Common myeloid progenitor, CD34-positive (primary cell): ENCODE results near the gene HOXA6.

ENCODE experiments used
- CTCF ChIA-PET: fragments of 350-600 bp; sonication (Branson Sonifier 250); formaldehyde crosslinking; loops from one replicate; lab custom pipeline; 2021; ENCODE audit warnings: antibody characterized with exemption; lab: Charles Lee
- POLR2A ChIA-PET: fragments of 350-600 bp; sonication (Branson Sonifier 250); formaldehyde crosslinking; loops from one replicate; lab custom pipeline; 2021; ENCODE audit warnings: antibody characterized with exemption; lab: Charles Lee
- DNase-seq, 3 donors: peaks; one replicate each; pipeline versions ENCODE4 v3.0.0 to v3.0.0-alpha.2; 2013
- H3K27ac ChIP-seq, 2 experiments: 1 replicate in 1 of 2; 2 replicates in 1 of 2; pipeline ENCODE4 v1.7.0; 2013; ENCODE audit warnings: inconsistent platforms in 2 of 2, low read length in 2 of 2, mild to moderate bottlenecking in 2 of 2, low read depth in 1 of 2, moderate library complexity in 1 of 2; ENCODE audit not compliant: severe bottlenecking in 2 of 2, insufficient read depth in 1 of 2, poor library complexity in 1 of 2
- H3K27me3 ChIP-seq, 5 experiments: replicated peaks in 2 of 5; 1 replicate in 3 of 5; 2 replicates in 2 of 5; pipeline versions ENCODE4 v1.6.1 to v1.7.0; 2013; ENCODE audit warnings: low read length in 4 of 5, mild to moderate bottlenecking in 2 of 5, moderate library complexity in 2 of 5, inconsistent platforms in 1 of 5; ENCODE audit not compliant: insufficient read depth in 5 of 5, control insufficient read depth in 4 of 5
- H3K36me3 ChIP-seq, 4 experiments: 1 replicate in 2 of 4; 2 replicates in 2 of 4; pipeline versions ENCODE4 v1.6.1 to v1.7.0; 2013; ENCODE audit warnings: low read length in 3 of 4, control low read depth in 1 of 4, mild to moderate bottlenecking in 1 of 4; ENCODE audit not compliant: control insufficient read depth in 4 of 4, insufficient read depth in 4 of 4
- H3K4me1 ChIP-seq, 4 experiments: 1 replicate in 3 of 4; 2 replicates in 1 of 4; pipeline versions ENCODE4 v1.6.1 to v1.7.1; 2013; ENCODE audit warnings: low read length in 3 of 4, mild to moderate bottlenecking in 3 of 4, control low read depth in 1 of 4, inconsistent platforms in 1 of 4, moderate library complexity in 1 of 4; ENCODE audit not compliant: control insufficient read depth in 4 of 4, insufficient read depth in 4 of 4; ENCODE audit errors: control extremely low read depth in 1 of 4
- H3K4me3 ChIP-seq, 7 experiments: 1 replicate in 4 of 7; 2 replicates in 3 of 7; pipeline versions ENCODE4 v1.5.1 to v1.7.0; 2013; ENCODE audit warnings: mild to moderate bottlenecking in 7 of 7, low read length in 6 of 7, moderate library complexity in 6 of 7, inconsistent platforms in 2 of 7, low read depth in 2 of 7, control low read depth in 1 of 7; ENCODE audit not compliant: insufficient read depth in 4 of 7, control insufficient read depth in 1 of 7; ENCODE audit errors: extremely low read depth in 1 of 7
- H3K9me3 ChIP-seq, 5 experiments: 1 replicate in 4 of 5; 2 replicates in 1 of 5; pipeline versions ENCODE4 v1.6.1 to v1.7.1; 2013; ENCODE audit warnings: low read length in 4 of 5, mild to moderate bottlenecking in 2 of 5, inconsistent platforms in 1 of 5, low read depth in 1 of 5, moderate library complexity in 1 of 5; ENCODE audit not compliant: control insufficient read depth in 4 of 5, insufficient read depth in 2 of 5; ENCODE audit errors: control extremely low read depth in 1 of 5
- WGBS: methylation state at CpG from one replicate; pipeline ENCODE4 v1.1.5; 2013; ENCODE audit not compliant: insufficient coverage; 5-methylcytosine and 5-hydroxymethylcytosine counted together

Gene HOXA6

DNA sequence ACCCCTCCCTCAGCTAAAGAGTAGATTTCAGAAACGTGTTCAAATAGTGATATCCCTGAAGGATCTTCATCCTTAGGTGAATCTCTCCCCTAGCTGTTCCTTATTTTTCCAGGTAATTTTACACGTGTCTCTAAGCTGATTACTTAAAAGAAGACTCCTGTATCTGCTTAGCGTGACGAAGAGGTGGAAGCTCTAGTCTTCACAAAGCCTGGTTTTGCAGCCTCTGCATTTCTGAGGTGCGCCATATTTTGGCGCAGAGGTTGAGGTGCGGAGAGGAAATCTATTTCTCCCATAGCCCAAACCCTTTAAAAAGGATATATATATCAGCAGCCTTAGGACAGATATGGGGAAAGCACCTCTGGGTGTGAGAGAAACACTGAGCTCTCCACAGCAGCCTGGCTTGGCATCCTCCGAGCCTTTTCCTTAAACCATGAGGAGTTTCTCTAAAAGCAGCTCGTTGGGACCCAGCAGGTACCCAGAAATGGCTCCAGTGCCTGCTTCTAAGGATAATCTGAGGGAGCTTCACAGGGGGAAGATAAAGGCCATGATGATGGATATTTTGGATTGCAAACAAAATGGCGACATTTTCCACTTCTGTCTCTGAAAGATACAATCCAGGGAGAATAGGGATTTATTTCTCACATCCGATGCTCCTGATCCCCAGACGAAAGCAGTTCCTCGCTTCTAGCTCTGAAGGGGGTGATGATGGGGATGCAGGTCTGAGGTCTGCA lies 42.1 kb downstream of the HOXA6 start:
- WGBS: 94% methylated on average over 5 of the region's 13 CpGs
- H3K36me3 ChIP-seq: peaks cover 2 to 51% (median 25%) of the 10 kb centered on the region in 4 experiments
- CTCF ChIA-PET: interaction anchor here (0.6 to 2.4 kb wide), 5 partner anchors 9 to 250 kb away, joined by 3 to 10 read pairs (median 5); partner anchors contain the start of gene HOXA1
- POLR2A ChIA-PET: interaction anchor here (1.2 kb wide), 1 partner anchor 11 kb away, joined by 3 read pairs; no protein-coding TSS in a partner anchor
- no peak overlapping the region for H3K4me3 ChIP-seq
- H3K27ac ChIP-seq: no peak overlapping the region
- H3K9me3 ChIP-seq: no peaks in the 10 kb centered on the region
- peaks cover 0 to 19% (median 12%) of the 10 kb centered on the region in 4 experiments for H3K4me1 ChIP-seq
- H3K27me3 ChIP-seq: peaks cover 3 to 54% (median 31%) of the 10 kb centered on the region in 5 experiments
- no peak for DNase-seq

DNA sequence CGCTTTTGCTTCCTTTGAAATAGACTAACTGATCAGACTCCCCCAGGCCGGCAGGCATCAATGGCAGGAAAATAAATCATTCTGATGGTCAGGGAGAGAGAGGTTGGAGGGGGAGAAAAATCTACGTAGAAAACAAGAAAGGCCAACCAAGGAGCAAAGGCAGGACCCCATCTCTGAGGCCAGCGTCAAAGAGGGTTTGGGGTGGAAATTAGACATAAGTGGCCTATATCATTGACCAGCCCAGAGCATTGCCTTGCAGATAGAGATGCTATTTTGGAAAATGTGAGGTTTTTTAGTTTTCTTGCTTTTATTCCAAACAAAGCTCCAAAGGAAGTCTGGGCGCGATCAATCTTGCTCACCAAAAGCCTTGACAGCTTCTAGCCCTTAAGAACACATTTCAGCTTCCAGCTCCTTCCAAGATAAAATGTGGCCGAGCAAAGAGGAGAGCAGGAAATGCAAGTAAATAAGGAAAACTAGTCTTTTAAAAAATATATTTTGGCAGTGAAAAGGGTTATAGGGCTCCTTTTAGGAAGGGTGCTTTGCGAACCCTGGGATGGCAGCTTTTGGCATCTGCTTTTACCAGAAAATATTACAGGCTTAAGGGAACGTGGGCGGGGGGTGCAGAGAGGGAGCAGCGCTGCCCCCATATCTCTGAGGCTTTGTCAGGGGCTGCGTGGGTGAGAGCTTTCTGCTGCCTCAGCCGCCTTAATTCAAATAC lies 43.1 kb downstream of the HOXA6 start:
- WGBS: 93% methylated on average over 7 of the region's 13 CpGs
- peaks cover 2 to 42% (median 17%) of the 10 kb centered on the region in 4 experiments for H3K36me3 ChIP-seq
- ChIA-PET CTCF (interaction anchor here (0.8 to 2.4 kb wide), 4 partner anchors 10 to 249 kb away, joined by 3 to 10 read pairs (median 5); no protein-coding TSS in a partner anchor), POLR2A (interaction anchor here (1.2 kb wide), 1 partner anchor 11 kb away, joined by 3 read pairs; no protein-coding TSS in a partner anchor)
- H3K27me3 ChIP-seq: peaks cover 5 to 64% (median 35%) of the 10 kb centered on the region in 5 experiments
- DNase-seq: no peak
- no peak overlapping the region for H3K27ac ChIP-seq
- peaks cover 0 to 19% (median 12%) of the 10 kb centered on the region in 4 experiments for H3K4me1 ChIP-seq
- H3K9me3 ChIP-seq: no peaks in the 10 kb centered on the region
- H3K4me3 ChIP-seq: no peak overlapping the region

DNA sequence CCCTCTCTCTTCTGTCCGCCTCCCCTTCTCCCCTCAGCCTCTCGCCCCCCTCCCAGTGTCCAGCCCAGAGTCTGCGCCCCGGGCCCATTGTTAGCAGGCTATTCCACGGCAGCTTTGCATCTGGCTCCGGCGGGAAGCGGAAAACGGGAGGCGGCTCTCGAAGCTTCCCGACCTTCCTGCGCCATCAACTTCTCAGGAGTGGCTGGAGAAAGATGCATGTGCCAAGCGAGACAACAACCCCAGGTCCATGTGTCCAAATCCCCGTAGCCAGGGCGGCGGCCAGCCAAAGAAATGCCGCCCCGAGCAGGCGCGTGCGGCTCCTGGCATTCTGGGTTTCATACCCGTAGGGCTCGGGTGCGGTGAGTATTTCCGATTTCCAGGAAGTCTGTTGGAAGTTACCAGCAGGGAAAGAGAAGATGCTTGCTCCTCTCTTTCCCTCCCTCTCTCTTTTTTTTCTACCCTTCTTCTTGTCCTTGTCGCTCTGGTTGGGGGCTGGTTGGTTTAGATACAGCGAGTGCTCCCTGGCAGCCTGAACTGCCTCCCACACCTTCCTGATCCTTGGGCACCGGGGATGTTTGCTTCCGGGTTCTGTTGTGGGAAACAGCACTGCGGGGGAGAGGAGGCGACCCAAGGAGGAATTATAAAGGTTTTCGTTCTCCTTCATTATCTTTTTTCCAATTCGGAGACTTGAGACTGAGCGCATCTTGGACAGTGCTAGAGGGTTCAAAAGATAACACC lies 43.9 kb downstream of the HOXA6 start:
- no peak overlapping the region for H3K4me3 ChIP-seq
- peaks cover 2 to 33% (median 12%) of the 10 kb centered on the region in 4 experiments for H3K36me3 ChIP-seq
- no peaks in the 10 kb centered on the region for H3K9me3 ChIP-seq
- no peak for DNase-seq
- peaks cover under 1 to 25% (median 14%) of the 10 kb centered on the region in 4 experiments for H3K4me1 ChIP-seq
- POLR2A ChIA-PET: no interaction called here
- CTCF ChIA-PET: no interaction called here
- no peak overlapping the region for H3K27ac ChIP-seq
- WGBS: 53% methylated on average over 20 of the region's 35 CpGs
- peaks cover 5 to 72% (median 35%) of the 10 kb centered on the region in 5 experiments for H3K27me3 ChIP-seq

DNA sequence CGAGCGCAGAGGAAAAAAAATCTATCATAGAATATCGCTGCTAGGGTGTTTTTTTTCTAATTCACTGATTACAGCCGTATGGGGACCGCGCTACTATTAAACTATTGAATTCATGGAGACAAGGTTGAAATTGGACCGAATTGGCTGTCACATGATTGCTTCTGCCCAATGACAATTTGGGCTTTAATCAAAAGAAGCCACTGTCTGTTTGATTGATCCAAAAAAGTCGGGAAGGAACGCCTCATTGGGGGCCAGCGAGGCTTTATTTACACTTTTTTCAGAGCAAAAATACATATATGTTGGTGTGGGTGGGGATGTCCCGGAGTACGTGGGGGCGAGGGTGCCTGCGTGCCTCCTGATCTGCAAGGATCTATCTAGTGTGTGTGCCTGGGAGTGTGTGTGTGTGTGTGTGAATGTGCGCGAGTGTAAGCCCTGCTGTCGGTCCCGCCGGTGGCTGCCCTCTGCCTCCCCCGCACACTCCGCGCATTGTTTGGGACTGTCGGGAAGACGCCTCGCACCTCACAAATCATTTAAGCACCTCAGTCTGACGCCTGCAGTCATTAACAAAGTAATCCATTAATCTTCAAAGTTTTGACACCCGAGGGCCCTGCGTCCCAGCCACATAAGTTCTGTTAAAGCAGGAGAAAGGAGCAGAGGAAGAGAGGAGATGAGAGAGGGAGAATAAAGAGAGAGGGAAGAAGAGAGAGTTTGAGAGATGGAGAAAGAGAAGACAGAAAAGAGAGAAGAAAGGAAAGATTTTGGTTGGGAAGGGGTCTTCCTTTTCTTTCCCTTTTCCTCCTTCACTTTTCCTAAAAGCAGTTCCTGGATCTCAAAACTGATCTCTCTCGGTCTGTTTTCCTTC lies 44.8 kb downstream of the HOXA6 start, which contains the start of gene HOXA2:
TSS of gene HOXA2 (minus strand) at position 103 of the 862 bp plus-strand sequence. CDS start 183 bp downstream, outside the sequence.
- Histone ChIP-seq H3K9me3 (no peaks in the 10 kb centered on the region), H3K27me3 (peaks cover 10 to 81% (median 37%) of the 10 kb centered on the region in 5 experiments), H3K27ac (no peak within 1 kb of the TSS), H3K4me1 (peaks cover 2 to 34% (median 22%) of the 10 kb centered on the region in 4 experiments), H3K36me3 (peaks cover under 1 to 25% (median 8%) of the 10 kb centered on the region in 4 experiments), H3K4me3 (peak within 1 kb of the TSS in 4 of 7 experiments; percentile 3 to 52 (median 29))
- ChIA-PET CTCF (no interaction called here), POLR2A (no interaction called here)
- 14% methylated on average over 12 of the region's 29 CpGs for WGBS
- no peak for DNase-seq

DNA sequence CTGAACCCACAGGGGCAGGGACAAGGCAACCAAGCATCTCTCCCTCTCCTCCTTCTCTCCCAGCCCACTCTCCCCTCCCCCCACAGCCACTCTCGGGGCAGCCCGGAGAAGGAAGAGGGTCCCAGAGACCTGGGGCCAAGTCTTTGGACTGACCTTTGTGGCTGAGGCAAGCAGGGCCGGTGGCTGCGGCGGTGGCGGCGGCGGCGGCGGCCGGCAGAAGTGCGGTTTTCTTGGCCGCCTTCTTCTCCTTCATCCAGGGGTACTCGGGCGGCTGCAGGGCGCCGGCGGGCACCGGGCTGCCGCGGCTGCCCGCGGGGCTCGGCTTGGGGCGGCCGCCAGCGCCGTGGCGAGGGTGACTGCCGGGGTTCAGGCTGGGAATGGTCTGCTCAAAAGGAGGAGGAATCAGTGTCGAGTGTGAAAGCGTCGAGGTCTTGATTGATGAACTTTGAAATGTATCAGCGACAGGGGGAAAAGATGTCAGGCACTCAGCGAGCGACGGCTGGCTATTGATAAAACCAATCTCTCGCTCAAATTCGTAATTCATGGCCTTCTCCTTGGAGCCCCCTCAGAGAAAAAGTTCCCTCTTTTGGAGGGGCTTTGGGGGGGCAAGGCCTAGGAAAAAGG lies 45.5 kb downstream of the HOXA6 start:
- CTCF ChIA-PET: no interaction called here
- DNase-seq: no peak
- Histone ChIP-seq H3K4me1 (peaks cover 2 to 37% (median 28%) of the 10 kb centered on the region in 4 experiments), H3K27ac (no peak overlapping the region), H3K36me3 (peaks cover 0 to 20% (median 4%) of the 10 kb centered on the region in 4 experiments), H3K9me3 (no peaks in the 10 kb centered on the region), H3K27me3 (peaks cover 15 to 88% (median 41%) of the 10 kb centered on the region in 5 experiments), H3K4me3 (peak overlapping the region in 4 of 7 experiments; percentile 3 to 52 (median 29))
- 3% methylated on average over 29 of the region's 39 CpGs for WGBS
- POLR2A ChIA-PET: no interaction called here
